Activated T-helper 1 cell treated with anti-CD3 and anti-CD28 coated beads, Interleukin-2, amount 50 U/mL, for 16 hours (primary cell): ENCODE data around the gene PGBD4.

Experiments used
- DNase-seq, 2 donors: peaks; one replicate each; pipeline ENCODE4 v3.0.0-alpha.2; 2020; ENCODE audit warnings: low read depth in 1 of 2, low spot score in 1 of 2

The PGBD4 gene

DNA sequence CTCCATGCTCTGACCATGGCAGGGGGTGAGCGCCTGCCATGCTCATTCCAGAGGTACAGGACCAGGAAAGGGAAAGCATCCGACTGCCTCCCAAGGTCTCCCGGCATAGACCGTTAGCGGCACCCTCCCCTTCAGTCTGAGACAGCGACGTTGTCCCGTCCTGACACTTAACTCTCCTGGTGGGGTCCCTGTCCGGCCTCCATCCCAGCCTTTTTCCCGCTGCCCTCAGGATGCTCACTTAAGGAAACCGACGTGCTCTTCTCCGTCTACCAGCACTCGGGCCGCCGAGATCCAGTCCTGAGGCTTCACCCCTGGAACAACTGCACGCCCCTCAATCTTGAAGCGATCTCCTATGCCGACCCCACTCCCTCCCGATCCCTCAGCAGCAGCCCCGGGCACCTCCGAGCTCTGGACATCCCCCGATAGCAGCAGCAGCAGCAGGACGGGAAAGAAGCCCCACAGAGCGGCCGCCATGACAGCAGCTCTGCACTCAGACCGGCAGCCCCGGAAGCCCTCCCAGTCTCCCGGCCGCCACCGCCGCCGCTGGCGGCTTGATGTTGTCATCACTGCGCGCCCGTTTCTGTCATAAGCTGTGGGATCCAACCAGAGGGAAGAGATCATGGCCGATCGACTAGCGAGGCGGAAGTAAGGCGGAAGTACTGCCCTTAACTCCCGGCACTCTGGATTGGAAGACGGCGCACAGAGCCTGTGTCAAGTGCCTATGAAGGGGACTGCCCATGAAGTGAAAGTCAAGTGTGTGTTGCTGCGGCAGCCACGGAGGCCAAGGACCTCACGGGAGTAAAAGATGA, at the start of gene PGBD4, which contains the start of gene EMC7:
Gene PGBD4, plus strand, starts transcription at position 718 of the 809 bp plus-strand sequence. CDS start 449 bp downstream, outside the sequence.
Gene EMC7, minus strand, starts transcription at position 497 of the 809 bp plus-strand sequence. Its CDS starts 23 bp downstream, at position 474.
- peak; percentile 99 for DNase-seq

DNA sequence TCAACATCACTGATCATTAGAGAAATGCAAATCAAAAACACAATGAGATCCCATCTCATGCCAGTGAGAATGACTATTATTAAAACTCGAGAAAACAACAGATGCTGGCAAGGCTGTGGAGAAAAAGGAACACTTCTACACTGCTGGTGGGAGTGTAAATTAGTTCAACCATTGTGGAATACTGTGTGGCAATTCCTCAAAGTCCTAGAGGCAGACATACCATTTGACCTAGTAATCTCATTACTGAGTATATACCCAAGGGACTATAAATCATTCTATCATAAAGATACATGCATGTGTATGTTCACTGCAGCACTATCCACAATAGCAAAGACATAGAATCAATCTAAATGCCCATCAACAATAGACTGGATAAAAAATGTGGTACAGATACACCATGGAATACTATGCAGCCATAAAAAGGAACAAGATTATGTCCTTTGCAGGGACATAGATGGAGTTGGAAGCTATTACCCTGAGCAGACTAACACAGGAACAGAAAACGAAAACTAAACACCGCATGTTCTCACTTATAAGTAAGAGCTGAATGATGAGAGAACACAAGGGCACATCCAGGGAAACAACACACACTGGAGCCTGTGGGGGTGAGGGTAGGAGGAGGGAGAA, 47.7 kb upstream of the PGBD4 start:
- no peak for DNase-seq

DNA sequence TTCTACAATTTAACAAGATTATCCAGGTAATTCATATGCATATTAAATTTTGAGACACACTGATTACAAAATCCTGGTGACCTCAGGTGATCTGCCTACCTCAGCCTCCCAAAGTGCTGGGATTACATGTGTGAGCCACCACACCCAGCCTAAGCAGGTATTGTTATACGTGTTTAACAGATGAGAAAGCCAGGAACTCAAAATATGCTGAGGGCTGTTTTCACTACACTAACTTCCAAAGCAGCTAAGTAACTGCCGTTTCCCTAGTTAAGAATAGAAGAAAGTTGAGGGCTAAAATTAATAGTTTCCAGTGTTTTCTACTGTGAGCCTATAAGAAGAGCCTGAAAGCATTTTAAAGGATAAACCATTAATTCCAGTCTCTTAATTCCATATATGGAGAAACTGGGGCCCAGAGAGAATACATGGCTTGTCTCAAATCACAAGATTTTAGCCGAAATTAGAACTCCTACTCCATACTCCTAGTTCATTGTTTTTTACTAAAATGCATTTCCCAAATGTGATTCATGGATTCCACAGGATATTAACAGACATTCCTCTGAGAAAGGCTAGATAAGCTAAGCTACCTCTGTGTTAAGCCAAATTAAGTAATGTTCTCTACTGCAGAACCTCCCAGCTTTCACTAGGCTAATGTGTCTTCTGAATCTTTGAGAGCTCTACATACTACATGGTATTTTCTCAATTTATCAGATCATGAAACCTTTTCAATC, 45.9 kb upstream of the PGBD4 start:
- no peak for DNase-seq

DNA sequence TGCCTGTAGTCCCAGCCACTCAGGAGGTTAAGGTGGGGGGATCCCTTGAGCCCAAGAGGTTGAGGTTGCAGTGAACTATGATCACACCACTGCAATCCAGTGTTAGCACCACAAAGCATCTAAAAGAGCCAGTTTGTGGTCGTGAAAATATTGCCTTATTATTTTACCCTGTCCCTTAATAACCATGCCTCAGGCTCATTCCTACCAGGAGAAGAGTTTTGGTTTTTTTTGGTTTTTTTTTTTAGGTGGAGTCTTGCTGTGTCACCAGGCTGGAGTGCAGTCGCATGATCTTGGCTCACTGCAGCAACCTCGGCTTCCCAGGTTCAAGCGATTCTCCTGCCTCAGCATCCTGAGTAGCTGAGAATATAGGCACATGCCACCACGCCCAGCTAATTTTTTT, 45.0 kb upstream of the PGBD4 start:
- no peak for DNase-seq

DNA sequence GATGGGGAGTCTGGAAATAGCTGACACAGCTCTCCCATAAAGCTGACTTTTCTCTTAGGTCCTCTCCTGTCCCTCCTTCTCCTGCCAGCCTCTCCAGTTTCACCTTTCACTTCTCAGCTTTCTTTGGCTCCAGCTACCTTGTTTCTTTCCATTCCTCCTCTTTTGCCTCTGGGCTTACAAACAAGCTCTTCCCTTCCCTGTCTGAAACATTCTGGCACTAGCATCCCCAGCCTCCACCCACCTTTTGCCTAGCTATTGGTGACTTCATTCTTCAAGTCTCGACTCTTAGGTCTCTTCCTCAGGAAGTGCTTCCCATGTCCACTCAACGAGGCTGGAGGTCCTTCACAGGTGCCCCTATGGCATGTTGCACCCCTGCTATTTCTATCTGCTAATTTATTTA, 42.4 kb upstream of the PGBD4 start:
- no peak for DNase-seq

DNA sequence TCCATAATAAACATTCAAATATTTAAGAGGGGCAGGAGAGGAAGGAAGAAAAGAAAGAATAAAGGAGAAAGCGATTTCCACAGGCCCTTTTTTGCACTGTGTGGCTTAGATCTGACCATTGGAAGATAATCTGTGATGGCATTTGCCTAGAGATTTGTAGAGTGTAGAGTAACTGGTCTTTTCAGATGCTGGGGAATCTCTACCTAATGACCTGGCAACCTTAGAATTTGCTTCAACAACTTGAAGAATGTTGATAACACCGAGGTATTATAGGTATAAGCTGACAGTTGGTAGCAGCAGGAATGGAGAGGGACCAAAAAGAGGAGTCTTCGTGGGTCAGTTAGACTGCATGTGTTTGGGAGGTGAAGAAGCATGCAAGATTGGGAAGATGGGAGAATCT, 41.9 kb upstream of the PGBD4 start:
- DNase-seq = no peak

DNA sequence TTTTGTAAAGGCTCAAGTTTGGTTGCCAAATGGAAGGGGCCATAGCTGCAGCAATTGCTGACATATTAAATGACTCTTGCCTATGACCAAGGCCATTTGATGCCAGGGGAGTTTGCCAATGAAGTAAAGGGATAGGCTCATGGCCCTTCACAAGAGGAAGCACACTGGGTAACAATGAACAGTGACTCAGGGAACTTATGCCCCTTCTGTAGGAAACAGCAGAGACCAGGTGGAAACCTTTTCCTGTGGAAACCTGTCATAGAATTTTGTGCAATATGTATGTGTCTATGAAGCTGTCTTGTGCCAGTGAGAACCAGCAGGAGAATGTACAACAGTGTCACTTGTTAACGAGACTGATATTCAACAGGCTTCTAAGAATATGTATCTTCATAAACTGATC, 37.4 kb upstream of the PGBD4 start:
- DNase-seq = no peak

DNA sequence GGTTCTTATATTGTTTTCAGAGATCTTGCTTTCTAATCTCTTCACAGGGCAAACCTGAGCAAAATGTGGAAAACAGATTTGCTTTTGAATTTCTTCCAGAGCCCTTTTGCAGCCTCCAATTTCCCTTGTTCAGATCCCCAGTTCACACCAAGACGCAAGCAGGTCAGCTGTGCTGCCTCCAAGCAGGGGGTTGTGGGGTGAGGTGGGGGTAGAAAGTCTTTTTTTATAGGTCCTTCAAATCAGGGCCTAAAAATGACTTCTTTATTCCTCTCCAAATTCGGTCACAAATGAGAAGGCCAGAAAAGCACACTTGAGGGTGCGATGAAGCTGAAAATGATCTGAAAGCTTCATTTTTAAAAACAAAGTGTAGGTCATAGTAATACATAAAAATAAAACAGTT, 36.6 kb upstream of the PGBD4 start:
- no peak for DNase-seq

DNA sequence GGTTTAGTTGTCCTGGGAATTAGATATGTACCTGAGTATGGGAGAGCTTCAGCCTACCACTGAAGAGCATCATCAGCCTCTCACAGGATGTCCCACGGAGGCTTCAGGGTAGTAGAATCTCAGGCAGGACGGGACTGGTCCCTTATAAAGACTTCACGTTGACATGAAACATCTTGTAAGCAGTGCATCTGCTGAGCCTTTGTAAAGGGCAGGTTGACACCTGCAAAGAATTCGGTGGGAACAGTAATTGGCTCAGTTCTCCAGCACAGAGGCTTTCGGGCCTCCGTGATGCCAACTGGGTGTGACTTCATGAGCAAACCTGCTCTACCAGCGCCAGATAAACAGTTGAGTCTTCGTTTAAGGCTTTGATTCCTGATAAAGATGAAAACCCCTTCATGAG, 35.9 kb upstream of the PGBD4 start:
- no peak for DNase-seq

DNA sequence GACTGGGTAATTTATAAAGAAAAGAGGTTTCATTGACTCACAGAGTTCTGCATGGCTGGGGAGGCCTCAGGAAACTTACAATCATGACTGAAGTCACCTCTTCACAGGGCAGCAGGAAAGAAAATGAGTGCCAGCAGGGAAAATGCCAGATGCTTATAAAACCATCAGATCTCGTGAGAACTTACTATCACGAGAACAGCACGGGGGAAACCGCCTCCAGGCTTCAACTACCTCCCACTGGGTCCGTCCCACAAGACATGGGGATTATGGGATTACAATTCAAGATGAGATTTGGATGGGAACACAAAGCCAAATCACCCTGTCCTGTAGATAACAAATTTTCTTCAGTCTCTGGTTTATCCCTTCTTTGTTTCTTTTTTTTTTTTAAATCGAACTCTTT, 31.9 kb upstream of the PGBD4 start:
- DNase-seq = no peak

DNA sequence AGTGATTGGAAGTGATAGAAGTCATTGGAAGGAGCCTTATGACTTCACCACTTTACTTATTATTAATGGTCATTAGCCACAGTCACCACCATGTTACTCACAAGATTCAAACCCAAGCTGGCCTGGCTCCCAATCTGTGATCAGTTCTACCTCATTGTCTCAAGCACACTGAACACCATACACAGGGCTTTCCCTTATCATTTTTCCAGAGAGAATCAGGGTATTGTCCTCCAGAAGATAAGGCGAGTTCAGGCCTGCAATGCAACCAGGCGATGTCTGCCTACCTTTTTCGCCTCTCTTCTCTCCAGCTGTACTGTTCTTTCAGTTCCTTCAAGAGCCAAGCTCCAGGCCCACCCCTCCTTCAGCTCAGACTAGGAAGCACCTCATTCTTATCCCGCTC, 25.1 kb upstream of the PGBD4 start:
- no peak for DNase-seq

DNA sequence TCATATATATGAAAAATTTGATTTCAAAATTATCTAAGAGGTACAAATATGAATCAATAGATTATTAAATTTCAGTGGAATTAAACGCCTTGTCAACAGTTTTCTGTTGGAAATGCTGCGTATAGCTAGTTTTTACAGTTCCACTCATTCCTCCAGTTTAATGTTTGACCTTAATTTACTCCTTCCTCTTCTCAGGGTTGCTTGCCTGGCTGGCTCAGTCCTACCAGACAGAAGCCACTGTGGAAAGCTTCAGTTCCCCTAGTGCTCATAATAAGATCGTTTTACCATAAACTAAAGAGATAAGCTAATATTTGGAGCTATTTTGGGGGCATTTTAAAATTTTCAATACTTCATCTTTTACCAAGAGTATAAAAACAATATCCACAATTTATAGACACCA, 23.0 kb upstream of the PGBD4 start:
- no peak for DNase-seq

DNA sequence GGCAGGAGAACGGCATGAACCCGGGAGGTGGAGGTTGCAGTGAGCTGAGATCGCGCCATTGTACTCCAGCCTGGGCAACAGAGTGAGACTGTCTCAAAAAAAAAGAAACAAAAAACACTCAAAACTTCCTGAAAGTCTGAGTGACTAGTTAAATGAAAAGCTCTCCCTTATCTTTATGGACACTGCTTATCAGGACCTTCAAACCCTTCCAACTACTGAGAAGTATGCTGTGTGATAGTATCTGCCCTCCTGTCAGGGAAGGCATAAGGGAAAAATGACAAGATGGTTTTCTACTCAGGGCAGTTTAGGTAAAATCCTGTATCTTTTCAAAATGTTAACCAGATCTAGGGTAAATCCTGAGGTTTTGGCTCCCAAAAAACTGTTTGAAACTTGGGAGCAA, 22.0 kb upstream of the PGBD4 start:
- DNase-seq = no peak

DNA sequence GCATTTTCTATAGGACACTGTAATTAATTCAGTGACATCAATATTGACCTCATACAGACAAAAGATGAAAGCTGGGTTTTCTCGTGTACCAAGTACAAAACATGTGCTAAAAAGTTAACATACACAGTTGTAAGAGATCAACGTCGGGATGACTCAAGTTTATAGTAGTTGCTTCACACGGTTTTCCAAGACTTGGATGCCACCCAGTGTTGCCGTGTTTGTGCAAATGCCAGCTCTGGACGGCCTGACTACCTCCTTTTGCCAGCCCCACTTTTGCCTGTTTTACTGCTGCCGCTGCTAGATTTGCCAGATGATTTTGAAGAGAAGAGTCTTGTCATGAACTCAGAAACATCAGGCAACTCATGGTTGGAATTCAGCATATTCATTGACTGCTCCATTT, 17.8 kb upstream of the PGBD4 start:
- no peak for DNase-seq

DNA sequence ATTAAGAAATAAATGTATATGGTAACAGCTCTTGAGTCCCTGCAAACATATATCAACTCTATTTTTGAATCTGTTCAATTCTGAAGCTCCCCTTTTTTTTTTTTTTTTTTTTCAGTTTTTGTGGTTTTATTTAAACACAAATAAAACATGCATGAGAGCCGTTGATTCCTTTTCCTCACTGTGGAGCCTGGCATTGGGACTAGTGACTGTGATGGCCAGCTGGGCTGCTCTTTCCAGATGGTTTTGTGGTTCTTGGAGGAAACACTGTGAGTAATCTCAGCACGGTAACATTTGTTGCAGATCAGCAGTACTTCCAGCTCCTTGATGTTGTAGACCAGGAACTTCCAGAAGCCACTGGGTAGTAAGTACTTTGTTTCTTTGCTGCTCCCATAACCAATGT, 16.1 kb upstream of the PGBD4 start:
- no peak for DNase-seq

DNA sequence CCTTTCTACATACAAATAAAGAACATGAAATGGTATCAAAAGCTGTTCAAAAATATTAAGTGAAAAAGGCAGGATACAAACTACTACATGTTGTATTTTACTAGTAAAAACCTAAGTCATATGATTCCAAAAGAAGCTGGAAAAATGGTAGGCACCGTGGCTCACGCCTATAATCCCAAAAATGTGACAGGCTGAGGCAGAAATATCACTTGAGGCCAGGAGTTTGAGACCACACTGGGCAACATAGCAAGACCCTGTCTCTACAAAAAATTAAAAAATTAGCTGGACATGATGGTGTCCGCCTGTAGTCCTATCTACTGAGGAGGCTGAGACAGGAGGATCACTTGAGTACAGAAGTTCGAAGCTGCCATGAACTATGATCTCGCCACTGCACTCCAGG, 2.0 kb upstream of the PGBD4 start:
- no peak for DNase-seq

DNA sequence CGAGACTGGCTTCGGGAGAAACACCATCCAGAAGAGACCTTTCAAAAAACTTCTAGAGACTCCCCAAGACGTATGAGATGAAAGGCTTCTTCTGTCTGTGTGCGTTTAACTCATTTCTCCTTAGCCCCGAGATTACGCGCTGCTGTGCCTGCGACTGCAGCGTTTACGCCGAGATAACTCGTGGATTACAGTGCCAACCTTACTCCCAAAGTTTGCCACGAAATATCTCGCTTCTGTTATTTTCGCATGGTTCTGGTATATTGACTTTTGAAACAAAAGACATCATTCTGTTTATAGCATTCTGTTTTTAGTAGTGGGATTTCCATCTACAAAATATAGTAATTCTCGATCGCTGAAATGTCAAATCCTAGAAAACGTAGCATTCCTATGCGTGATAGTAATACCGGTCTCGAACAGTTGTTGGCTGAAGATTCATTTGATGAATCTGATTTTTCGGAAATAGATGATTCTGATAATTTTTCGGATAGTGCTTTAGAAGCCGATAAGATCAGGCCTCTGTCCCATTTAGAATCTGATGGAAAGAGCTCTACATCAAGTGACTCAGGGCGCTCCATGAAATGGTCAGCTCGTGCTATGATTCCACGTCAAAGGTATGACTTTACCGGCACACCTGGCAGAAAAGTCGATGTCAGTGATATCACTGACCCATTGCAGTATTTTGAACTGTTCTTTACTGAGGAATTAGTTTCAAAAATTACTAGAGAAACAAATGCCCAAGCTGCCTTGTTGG, 467 bp downstream of the PGBD4 start:
- DNase-seq = no peak

DNA sequence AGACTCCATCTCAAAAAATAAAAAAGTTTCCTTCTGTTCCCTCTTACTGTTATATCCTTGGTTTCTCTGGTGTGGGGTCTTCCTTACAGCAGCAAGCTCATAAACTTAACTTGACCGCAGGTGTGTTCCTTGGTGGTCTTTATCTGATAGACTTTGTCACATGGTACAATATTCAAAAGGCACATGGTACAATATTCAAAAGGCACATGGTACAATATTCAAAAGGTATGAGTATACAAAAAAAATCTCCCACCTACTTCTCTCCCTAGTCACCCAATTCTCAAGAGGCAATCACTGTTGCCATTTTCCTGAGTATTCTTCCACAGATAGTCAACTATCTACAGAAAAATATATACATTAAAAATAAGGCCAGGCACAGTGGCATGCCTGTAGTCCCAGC, 4.5 kb downstream of the PGBD4 start:
- DNase-seq = no peak

DNA sequence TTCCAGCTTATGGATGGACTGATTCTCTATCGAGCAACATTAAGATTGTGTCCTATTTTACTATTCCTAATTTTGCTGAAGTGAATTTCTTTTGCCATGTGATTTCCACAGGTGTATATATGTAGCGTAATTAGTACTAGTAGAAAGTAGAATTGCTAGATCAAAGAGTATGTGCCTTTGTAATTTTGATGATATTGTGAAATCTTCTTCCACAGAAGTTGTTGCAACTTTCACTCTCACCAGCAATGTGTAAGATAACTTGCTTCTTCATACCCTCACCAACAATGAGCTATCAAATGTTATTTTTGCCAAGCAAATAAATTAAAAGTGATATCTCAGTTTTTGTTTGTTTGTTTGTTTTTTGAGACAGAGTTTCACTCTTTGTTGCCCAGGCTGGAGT, 5.4 kb downstream of the PGBD4 start:
- no peak for DNase-seq

DNA sequence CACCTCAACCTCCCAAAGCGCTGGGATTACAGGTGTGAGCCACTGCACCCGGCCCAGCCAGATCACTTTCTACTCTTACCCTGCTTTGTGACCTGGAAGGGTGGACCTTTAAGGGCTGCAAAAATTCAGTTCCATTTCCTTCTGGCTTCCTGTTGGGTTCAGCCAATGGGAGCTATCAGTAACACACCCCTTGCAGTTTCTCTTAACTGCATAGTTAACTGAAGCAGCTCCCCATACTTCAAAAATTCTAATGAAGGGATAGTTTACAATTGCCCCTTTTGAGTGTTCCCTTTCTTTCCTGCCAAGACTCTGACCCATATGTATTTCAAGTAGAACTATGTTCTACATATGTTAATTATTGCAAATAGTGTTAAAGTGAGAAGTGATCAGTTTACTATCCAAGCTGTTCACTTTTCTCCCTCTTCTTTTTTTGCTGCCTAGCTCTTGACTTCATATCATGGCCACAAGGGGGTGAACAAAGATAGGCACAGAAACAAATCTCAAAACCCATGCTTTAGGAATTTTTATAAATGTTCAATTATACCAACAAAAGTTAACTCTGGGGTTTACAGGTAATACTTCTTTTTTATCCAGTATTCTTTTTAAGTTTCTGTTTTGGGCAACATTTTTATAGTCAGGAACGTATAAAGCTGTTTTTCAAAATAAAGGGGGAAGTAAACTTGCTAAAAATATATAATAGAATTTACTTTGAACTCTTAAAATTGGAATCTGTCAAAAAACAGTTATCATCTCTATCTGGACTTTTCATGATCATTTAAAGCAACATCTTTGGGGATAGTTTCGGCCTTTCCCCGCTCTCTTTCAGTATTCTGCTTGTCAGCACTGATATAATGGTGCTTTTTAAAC, 8.1 kb downstream of the PGBD4 start:
- no peak for DNase-seq
